Stimulated activated CD8-positive, alpha-beta memory T cell treated with anti-CD3 and anti-CD28 coated beads, Interleukin-15, amount 100 ng/mL, for 24 hours (primary cell): Measurements from ENCODE around the gene PRKAA1.

ENCODE experiments used
- DNase-seq: peaks from one replicate; pipeline ENCODE4 v3.0.0-alpha.2; 2020; ENCODE audit warnings: low read depth

The PRKAA1 gene

GRCh38 chr5:40779561-40779960, 18.6 kb downstream of the PRKAA1 start:
- no peak for DNase-seq

- no peak for DNase-seq
Measured at GRCh38 chr5:40778133-40778532, 20.0 kb downstream of the PRKAA1 start.

- DNase-seq, result no peak
Measured at GRCh38 chr5:40776658-40776977, 21.6 kb downstream of the PRKAA1 start.

- no peak for DNase-seq
Measured at GRCh38 chr5:40775846-40776657, 22.1 kb downstream of the PRKAA1 start.

- no peak for DNase-seq
Measured at GRCh38 chr5:40775085-40775845, 22.9 kb downstream of the PRKAA1 start.

GRCh38 chr5:40774623-40775022, 23.6 kb downstream of the PRKAA1 start:
- DNase-seq, result no peak

- DNase-seq, result no peak
Measured at GRCh38 chr5:40770764-40771163, 27.4 kb downstream of the PRKAA1 start.

GRCh38 chr5:40762705-40763104, 35.5 kb downstream of the PRKAA1 start:
- DNase-seq, result no peak

GRCh38 chr5:40757400-40757799, 40.8 kb downstream of the PRKAA1 start:
- no peak for DNase-seq

- peak; percentile 83 for DNase-seq
Measured at GRCh38 chr5:40755407-40756365, 42.5 kb downstream of the PRKAA1 start, which contains the start of gene TTC33. TSS of gene TTC33 (minus strand) at chr5:40755961. CDS start at chr5:40747018, 8,943 bp downstream.

- DNase-seq, result peak; percentile 27
Measured at GRCh38 chr5:40755093-40755406, 43.1 kb downstream of the PRKAA1 start.

GRCh38 chr5:40754381-40755092, 43.6 kb downstream of the PRKAA1 start:
- DNase-seq, result no peak

- DNase-seq, result no peak
Measured at GRCh38 chr5:40746703-40747102, 51.5 kb downstream of the PRKAA1 start.

- no peak for DNase-seq
Measured at GRCh38 chr5:40743771-40744170, 54.4 kb downstream of the PRKAA1 start.

- no peak for DNase-seq
Measured at GRCh38 chr5:40738502-40738901, 59.7 kb downstream of the PRKAA1 start.

GRCh38 chr5:40736103-40736875, 61.9 kb downstream of the PRKAA1 start:
- no peak for DNase-seq

GRCh38 chr5:40735609-40736008, 62.6 kb downstream of the PRKAA1 start:
- no peak for DNase-seq

GRCh38 chr5:40734986-40735385, 63.2 kb downstream of the PRKAA1 start:
- no peak for DNase-seq

- DNase-seq, result no peak
Measured at GRCh38 chr5:40733879-40734563, 64.2 kb downstream of the PRKAA1 start.

GRCh38 chr5:40733434-40733833, 64.7 kb downstream of the PRKAA1 start:
- no peak for DNase-seq
